ENCODE results near the gene GRAP2. TPM values are rescaled to one million over a fixed set of nuclear protein-coding genes. Genes with fewer than 3 reads are reported as not detected.

The GRAP2 gene
- total and polyA plus RNA-seq, 2 of the 4 experiments (the other 2 are of a cell fraction): not detected

DNA sequence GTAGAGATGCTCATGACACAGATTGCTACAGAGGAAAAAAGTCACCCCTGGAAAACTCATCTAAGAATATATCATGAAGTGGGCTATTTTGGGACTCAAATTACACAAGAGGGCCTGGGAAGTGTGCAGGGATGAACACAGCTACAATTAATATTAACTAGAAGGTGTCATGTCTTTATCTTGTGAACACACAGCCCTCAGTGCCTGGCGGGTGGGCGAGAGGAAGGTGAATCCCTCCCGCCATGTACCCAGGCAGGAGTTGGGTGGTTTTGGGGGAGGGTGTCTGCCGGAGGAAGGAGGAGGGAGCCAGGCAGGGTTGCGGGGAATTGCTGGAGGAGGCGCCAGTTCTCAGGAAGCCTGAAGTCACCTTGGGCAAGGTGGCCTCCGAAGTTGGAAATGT lies 88.7 kb downstream of the GRAP2 start:
- no peak overlapping the region for H2BK5ac ChIP-seq (ENCODE audit: low read depth, low read length, poor library complexity, severe bottlenecking)
- no peak overlapping the region for H3K4ac ChIP-seq (ENCODE audit: low read depth, low read length)
- no peak overlapping the region for H2BK120ac ChIP-seq (ENCODE audit: low read depth, low read length)
- ATAC-seq (ENCODE audit: low read depth) (no peak), DNase-seq (no peak)
- intact Hi-C loops (cut with micrococcal nuclease) (no loop called here), in situ Hi-C loops (cut with MboI; ENCODE audit: low sequenced_read_pairs) (no loop called here), dilution Hi-C loops (cut with HindIII; ENCODE audit: low sequenced_read_pairs, unreplicated experiment) (no loop called here)
- ChIA-PET CTCF (no interaction called here), POLR2A (ENCODE audit: unreplicated experiment) (no interaction called here)
- H3K23ac ChIP-seq (ENCODE audit: low read depth, low read length): no peak overlapping the region
- no peaks in the 10 kb centered on the region for H3K36me3 ChIP-seq (ENCODE audit: control insufficient read depth, insufficient read depth, low read length)
- 80% methylated on average over 5 of the region's 7 CpGs; no CpG with 5 or more reads in 1 of the 2 experiments for WGBS, 2 experiments (ENCODE audit: extremely low coverage in 2 of 2, insufficient read length in 1 of 2)
- H3K4me3 ChIP-seq (ENCODE audit: insufficient read depth, low read depth, low read length): no peak overlapping the region
- H2BK15ac ChIP-seq (ENCODE audit: low read depth, low read length): no peak overlapping the region
- H3K27ac ChIP-seq (ENCODE audit: insufficient read depth, low read length): no peak overlapping the region
- peaks cover 68% of the 10 kb centered on the region for H3K27me3 ChIP-seq (ENCODE audit: control insufficient read depth, insufficient read depth, low read length)
- H3K18ac ChIP-seq (ENCODE audit: low read depth, low read length): no peak overlapping the region
- H3K9ac ChIP-seq (ENCODE audit: low read depth, low read length): no peak overlapping the region
- no peaks in the 10 kb centered on the region for H4K20me1 ChIP-seq (ENCODE audit: insufficient read depth, low read length)
- H3K79me1 ChIP-seq (ENCODE audit: low read depth in 1 of 2, low read length in 2 of 2): no peaks in the 10 kb centered on the region
- no peak overlapping the region for H3K14ac ChIP-seq (replicated peaks; ENCODE audit: low read depth, low read length)
- H3K56ac ChIP-seq (ENCODE audit: extremely low read depth, insufficient read depth, low read length): no peak overlapping the region
- no peak for TF ChIP-seq RAD21 (IDR thresholded peaks at IDR 0.05; ENCODE audit: low read length)
- no peak for TF ChIP-seq SMC3 (IDR thresholded peaks at IDR 0.05; ENCODE audit: low read depth, low read length)
- no peak for TF ChIP-seq RCOR1 (IDR thresholded peaks at IDR 0.05; ENCODE audit: insufficient replicate concordance, low read length)
- H4K5ac ChIP-seq (ENCODE audit: low read depth, low read length): no peak overlapping the region
- no peaks in the 10 kb centered on the region for H3K4me1 ChIP-seq (ENCODE audit: control insufficient read depth, insufficient read depth, low read length)
- no peak overlapping the region for H4K8ac ChIP-seq (ENCODE audit: low read depth in 2 of 2, low read length in 2 of 2)
- no TSS peak for BruUV-seq (replicated peaks)
- no peak overlapping the region for H2AK9ac ChIP-seq (replicated peaks; ENCODE audit: low read depth, low read length, poor library complexity)
- H2AFZ ChIP-seq (replicated peaks; ENCODE audit: low read length, poor library complexity): peak overlapping the region; percentile 49
- no peak overlapping the region for H4K91ac ChIP-seq (ENCODE audit: insufficient read depth, low read depth, low read length)
- H3K9me3 ChIP-seq (ENCODE audit: control insufficient read depth, insufficient read depth, low read length): no peaks in the 10 kb centered on the region
- no peak overlapping the region for H2BK20ac ChIP-seq (ENCODE audit: low read depth, low read length)
- H3K4me2 ChIP-seq (ENCODE audit: low read depth, low read length): no peak overlapping the region
- H3K9me1 ChIP-seq (ENCODE audit: insufficient read depth, low read length): no peaks in the 10 kb centered on the region
- no peak overlapping the region for H2AK5ac ChIP-seq (ENCODE audit: low read depth, low read length)
